Nephron (organoid): Measurements from ENCODE around the gene OPTC.
"Not testable (repeated sequence)": the region's sequence is repeated elsewhere in the genome, so short reads cannot be mapped to it uniquely, and the experiment has no call there.

Experiments
- H3K27ac Mint-ChIP-seq, 3 experiments: 2 replicates each; pipeline ENCODE4 v1.8.0; 2020; ENCODE audit warnings: mixed read lengths in 3 of 3, mild to moderate bottlenecking in 2 of 3, moderate library complexity in 1 of 3
- H3K27me3 Mint-ChIP-seq: 2 replicates; pipeline ENCODE4 v1.8.0; 2021; ENCODE audit warnings: low read depth, mild to moderate bottlenecking, moderate library complexity, mixed read lengths
- H3K36me3 Mint-ChIP-seq: 2 replicates; pipeline ENCODE4 v1.8.0; 2020; ENCODE audit warnings: low read depth, mixed read lengths
- H3K4me1 Mint-ChIP-seq: 2 replicates; pipeline ENCODE4 v1.8.0; 2020; ENCODE audit warnings: mixed read lengths
- H3K4me3 Mint-ChIP-seq, 3 experiments: 2 replicates each; pipeline ENCODE4 v1.8.0; 2020; ENCODE audit warnings: mild to moderate bottlenecking in 3 of 3, mixed read lengths in 3 of 3, moderate library complexity in 2 of 3
- H3K9me3 Mint-ChIP-seq: 2 replicates; pipeline ENCODE4 v1.8.0; 2020; ENCODE audit warnings: mixed read lengths
- CTCF ChIP-seq, 3 experiments: fragments of 200-600 bp; sonication (generic); IDR thresholded peaks; one replicate each; pipeline ENCODE4 v1.5.0; 2021; ENCODE audit warnings: antibody characterized with exemption in 3 of 3; ENCODE audit not compliant: unreplicated experiment in 3 of 3

OPTC gene

DNA sequence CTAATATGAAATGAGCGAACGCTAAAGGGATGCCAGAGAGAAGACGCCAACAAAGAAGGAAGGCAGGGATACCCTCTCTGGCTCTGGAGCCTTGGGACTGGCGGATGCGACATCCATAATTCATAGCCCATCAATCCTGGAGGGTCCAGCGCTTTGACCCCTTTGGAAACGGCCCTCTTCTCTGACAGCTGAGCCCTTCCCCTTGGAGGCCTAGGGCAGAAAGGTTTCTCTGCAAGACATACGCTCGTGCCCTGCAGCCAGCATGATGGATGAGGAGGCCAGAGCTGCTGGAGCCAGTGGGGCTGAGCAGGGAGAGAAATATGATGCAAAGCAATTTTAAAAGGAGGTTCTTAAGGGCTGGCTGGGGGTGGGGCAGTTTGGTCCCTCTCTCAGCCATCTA lies 22.2 kb downstream of the OPTC start:
- H3K4me1 Mint-ChIP-seq, result peaks cover 86% of the 10 kb centered on the region
- H3K36me3 Mint-ChIP-seq, result no peaks in the 10 kb centered on the region
- H3K4me3 Mint-ChIP-seq, result no peak overlapping the region
- H3K27ac Mint-ChIP-seq, result peak overlapping the region in 2 of 3 experiments; percentile 36 to 78
- peaks cover 29% of the 10 kb centered on the region for H3K27me3 Mint-ChIP-seq
- H3K9me3 Mint-ChIP-seq, result no peaks in the 10 kb centered on the region
- no peak for TF ChIP-seq CTCF (IDR thresholded peaks at IDR 0.05; ENCODE audit: unreplicated experiment in 3 of 3)

DNA sequence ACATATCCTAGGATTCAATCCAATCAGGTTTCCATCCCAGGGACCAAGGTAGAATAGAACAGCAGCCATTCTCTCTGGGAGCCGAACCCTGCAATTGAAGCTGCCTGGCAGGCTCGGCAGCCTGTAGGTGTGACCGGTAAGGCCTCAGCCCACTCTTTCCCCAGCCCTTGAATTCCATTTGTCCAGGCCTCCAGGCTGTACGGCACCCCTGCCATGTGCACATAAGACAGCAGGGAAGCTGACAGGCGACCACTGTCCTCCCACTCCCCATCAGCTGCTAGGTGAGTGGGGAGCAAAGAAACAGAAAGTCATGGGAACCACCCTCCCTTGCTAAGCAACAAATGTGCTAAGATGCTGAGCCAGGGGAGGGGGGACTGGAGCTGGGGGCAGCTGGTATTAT lies 23.0 kb downstream of the OPTC start:
- peaks cover 87% of the 10 kb centered on the region for H3K4me1 Mint-ChIP-seq
- H3K27ac Mint-ChIP-seq, result peak overlapping the region in 2 of 3 experiments; percentile 6 to 72
- peaks cover 32% of the 10 kb centered on the region for H3K27me3 Mint-ChIP-seq
- no peaks in the 10 kb centered on the region for H3K9me3 Mint-ChIP-seq
- no peaks in the 10 kb centered on the region for H3K36me3 Mint-ChIP-seq
- TF ChIP-seq CTCF (IDR thresholded peaks at IDR 0.05; ENCODE audit: unreplicated experiment in 3 of 3), result no peak
- no peak overlapping the region for H3K4me3 Mint-ChIP-seq

- H3K27ac Mint-ChIP-seq, result peak overlapping the region; percentile 62 to 79 (median 72)
- H3K9me3 Mint-ChIP-seq, result no peaks in the 10 kb centered on the region
- H3K4me3 Mint-ChIP-seq, result no peak overlapping the region
- TF ChIP-seq CTCF (IDR thresholded peaks at IDR 0.05; ENCODE audit: unreplicated experiment in 3 of 3), result no peak
- H3K36me3 Mint-ChIP-seq, result no peaks in the 10 kb centered on the region
- H3K4me1 Mint-ChIP-seq, result peaks cover 88% of the 10 kb centered on the region
- peaks cover 34% of the 10 kb centered on the region for H3K27me3 Mint-ChIP-seq
These were observed 23.6 kb downstream of the OPTC start for GRCh38 chr1:203517426-203518110.

DNA sequence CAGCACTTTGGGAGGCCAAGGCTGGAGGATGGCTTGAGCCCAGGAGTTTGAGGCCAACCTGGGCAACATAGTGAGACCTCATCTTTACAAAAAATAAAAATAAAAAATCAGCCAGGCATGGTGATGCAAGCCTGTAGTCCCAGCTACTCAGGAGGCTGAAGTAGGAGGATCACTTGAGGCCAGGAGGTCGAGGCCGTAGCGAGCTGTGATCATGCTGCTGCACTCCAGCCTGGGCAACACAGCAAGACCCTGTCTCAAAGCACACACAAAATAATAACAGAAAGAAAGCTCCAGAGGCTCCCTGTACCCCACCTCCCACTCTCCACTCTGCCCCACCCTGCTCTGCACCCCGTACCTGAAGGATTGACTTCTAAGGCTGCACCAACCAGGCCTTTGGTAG lies 24.2 kb downstream of the OPTC start:
- peaks cover 88% of the 10 kb centered on the region for H3K4me1 Mint-ChIP-seq
- not testable (repeated sequence) for H3K9me3 Mint-ChIP-seq, H3K4me3 Mint-ChIP-seq, H3K36me3 Mint-ChIP-seq
- H3K27ac Mint-ChIP-seq, result peak overlapping the region in 1 of 3 experiments; percentile 36
- H3K27me3 Mint-ChIP-seq, result peaks cover 34% of the 10 kb centered on the region

GRCh38 chr1:203518541-203518940 lies 24.6 kb downstream of the OPTC start:
- no peak for TF ChIP-seq CTCF (IDR thresholded peaks at IDR 0.05; ENCODE audit: unreplicated experiment in 3 of 3)
- Mint-ChIP-seq H3K27me3 (peaks cover 33% of the 10 kb centered on the region), H3K4me1 (peaks cover 87% of the 10 kb centered on the region), H3K4me3 (peak overlapping the region in 2 of 3 experiments; percentile 13 to 42), H3K36me3 (no peaks in the 10 kb centered on the region), H3K27ac (peak overlapping the region; percentile 12 to 60 (median 36)), H3K9me3 (no peaks in the 10 kb centered on the region)

DNA sequence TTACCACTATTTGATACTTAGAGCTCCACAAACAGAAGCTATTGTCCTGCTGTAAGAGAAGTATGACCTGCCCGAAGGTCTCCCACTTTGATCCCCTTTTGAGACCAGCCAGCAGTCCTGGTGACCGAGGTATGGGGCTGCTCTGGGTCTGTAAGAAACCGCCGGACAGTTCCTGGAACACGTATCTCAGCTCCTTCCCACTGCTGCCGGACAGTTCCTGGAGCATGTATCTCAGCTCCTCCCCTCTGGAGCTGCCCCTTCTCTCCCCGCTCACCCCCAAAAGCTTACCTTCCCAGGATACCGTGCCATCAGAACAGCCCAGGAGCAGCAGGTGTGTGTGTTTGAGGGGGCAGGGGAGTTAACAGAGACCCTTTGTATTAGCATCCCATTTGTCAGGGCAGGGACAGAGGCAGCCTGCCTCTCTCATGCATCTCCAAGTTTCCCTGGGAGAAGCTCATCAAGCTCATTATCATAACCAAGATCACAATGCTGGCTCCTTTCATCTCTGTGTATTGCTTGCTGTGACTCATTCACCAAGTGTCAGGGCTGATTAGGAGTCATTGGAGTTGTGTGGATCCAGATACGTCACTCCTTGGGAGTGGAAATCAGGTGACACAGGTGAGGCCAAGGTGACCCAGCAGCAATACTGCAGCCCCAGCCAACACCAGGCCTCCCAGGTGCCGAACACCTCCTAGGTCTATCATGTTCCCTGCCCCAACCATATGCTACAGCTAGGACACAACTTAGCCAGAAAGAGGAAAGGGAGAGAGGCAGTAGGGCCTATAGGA lies 25.3 kb downstream of the OPTC start:
- TF ChIP-seq CTCF (IDR thresholded peaks at IDR 0.05; ENCODE audit: unreplicated experiment in 3 of 3), result no peak
- peaks cover 87% of the 10 kb centered on the region for H3K4me1 Mint-ChIP-seq
- H3K36me3 Mint-ChIP-seq, result no peaks in the 10 kb centered on the region
- peak overlapping the region in 2 of 3 experiments; percentile 36 to 60 for H3K27ac Mint-ChIP-seq
- no peaks in the 10 kb centered on the region for H3K9me3 Mint-ChIP-seq
- peak overlapping the region; percentile 4 to 13 (median 5) for H3K4me3 Mint-ChIP-seq
- peaks cover 36% of the 10 kb centered on the region for H3K27me3 Mint-ChIP-seq
